ENCODE measurements around the gene PDLIM5.

PDLIM5 gene

GRCh38 chr4:94571715-94572114 is 120.0 kb downstream of the PDLIM5 start:
- TF ChIP-seq FOXM1 (IDR thresholded peaks at IDR 0.05; ENCODE audit: borderline replicate concordance, low read depth) (no peak), TAF1 (IDR thresholded peaks at IDR 0.05; ENCODE audit: low read depth) (no peak), TEAD4 (IDR thresholded peaks at IDR 0.05) (no peak), TCF12 (IDR thresholded peaks at IDR 0.05; ENCODE audit: low read depth) (no peak), RAD21 (IDR thresholded peaks at IDR 0.05; ENCODE audit: low read depth) (no peak), CREB1 (IDR thresholded peaks at IDR 0.05; ENCODE audit: low read depth) (no peak)

- TF ChIP-seq TCF12 (IDR thresholded peaks at IDR 0.05; ENCODE audit: low read depth): no peak
- TF ChIP-seq RAD21 (IDR thresholded peaks at IDR 0.05; ENCODE audit: low read depth): no peak
- TF ChIP-seq EP300 (IDR thresholded peaks at IDR 0.05; ENCODE audit: borderline replicate concordance): no peak
- TF ChIP-seq USF1 (IDR thresholded peaks at IDR 0.05): no peak
- TF ChIP-seq EGR1 (IDR thresholded peaks at IDR 0.05): no peak
- TF ChIP-seq ZBTB7A (IDR thresholded peaks at IDR 0.05; ENCODE audit: low read depth): no peak
- TF ChIP-seq TAF1 (IDR thresholded peaks at IDR 0.05; ENCODE audit: low read depth): no peak
- no peak for TF ChIP-seq YY1 (IDR thresholded peaks at IDR 0.05; ENCODE audit: low read depth)
Measured at GRCh38 chr4:94574050-94574449, 122.3 kb downstream of the PDLIM5 start.

GRCh38 chr4:94574616-94575015 is 122.9 kb downstream of the PDLIM5 start:
- no peak for TF ChIP-seq MAX (IDR thresholded peaks at IDR 0.05)
- no peak for TF ChIP-seq CREB1 (IDR thresholded peaks at IDR 0.05; ENCODE audit: low read depth)
- TF ChIP-seq RAD21 (IDR thresholded peaks at IDR 0.05; ENCODE audit: low read depth): no peak
- TF ChIP-seq EP300 (IDR thresholded peaks at IDR 0.05; ENCODE audit: borderline replicate concordance): no peak
- no peak for TF ChIP-seq FOXM1 (IDR thresholded peaks at IDR 0.05; ENCODE audit: borderline replicate concordance, low read depth)
- TF ChIP-seq REST (IDR thresholded peaks at IDR 0.05; ENCODE audit: low read depth): no peak
- TF ChIP-seq USF1 (IDR thresholded peaks at IDR 0.05): no peak
- TF ChIP-seq TCF12 (IDR thresholded peaks at IDR 0.05; ENCODE audit: low read depth): no peak
- no peak for TF ChIP-seq CEBPB (IDR thresholded peaks at IDR 0.05)
- TF ChIP-seq NFIC (IDR thresholded peaks at IDR 0.05): no peak
- no peak for TF ChIP-seq ZBTB7A (IDR thresholded peaks at IDR 0.05; ENCODE audit: low read depth)
- no peak for TF ChIP-seq YY1 (IDR thresholded peaks at IDR 0.05; ENCODE audit: low read depth)
- TF ChIP-seq TEAD4 (IDR thresholded peaks at IDR 0.05): no peak
- no peak for TF ChIP-seq TAF1 (IDR thresholded peaks at IDR 0.05; ENCODE audit: low read depth)
- TF ChIP-seq EGR1 (IDR thresholded peaks at IDR 0.05): no peak

GRCh38 chr4:94575652-94576051 is 123.9 kb downstream of the PDLIM5 start:
- no peak for TF ChIP-seq USF1 (IDR thresholded peaks at IDR 0.05)
- TF ChIP-seq YY1 (IDR thresholded peaks at IDR 0.05; ENCODE audit: low read depth): no peak
- no peak for TF ChIP-seq EP300 (IDR thresholded peaks at IDR 0.05; ENCODE audit: borderline replicate concordance)
- no peak for TF ChIP-seq CREB1 (IDR thresholded peaks at IDR 0.05; ENCODE audit: low read depth)
- no peak for TF ChIP-seq RAD21 (IDR thresholded peaks at IDR 0.05; ENCODE audit: low read depth)
- no peak for TF ChIP-seq MAX (IDR thresholded peaks at IDR 0.05)
- TF ChIP-seq CEBPB (IDR thresholded peaks at IDR 0.05): no peak

- TF ChIP-seq MAX (IDR thresholded peaks at IDR 0.05) (no peak), TEAD4 (IDR thresholded peaks at IDR 0.05) (no peak), USF1 (IDR thresholded peaks at IDR 0.05) (no peak), EGR1 (IDR thresholded peaks at IDR 0.05) (no peak), CREB1 (IDR thresholded peaks at IDR 0.05; ENCODE audit: low read depth) (no peak), RAD21 (IDR thresholded peaks at IDR 0.05; ENCODE audit: low read depth) (no peak), FOXM1 (IDR thresholded peaks at IDR 0.05; ENCODE audit: borderline replicate concordance, low read depth) (no peak), EP300 (IDR thresholded peaks at IDR 0.05; ENCODE audit: borderline replicate concordance) (no peak), CEBPB (IDR thresholded peaks at IDR 0.05) (no peak), ZBTB7A (IDR thresholded peaks at IDR 0.05; ENCODE audit: low read depth) (no peak), NFIC (IDR thresholded peaks at IDR 0.05) (no peak), TCF12 (IDR thresholded peaks at IDR 0.05; ENCODE audit: low read depth) (no peak), REST (IDR thresholded peaks at IDR 0.05; ENCODE audit: low read depth) (no peak), YY1 (IDR thresholded peaks at IDR 0.05; ENCODE audit: low read depth) (no peak), TAF1 (IDR thresholded peaks at IDR 0.05; ENCODE audit: low read depth) (no peak)
Measured at GRCh38 chr4:94576210-94576609, 124.5 kb downstream of the PDLIM5 start.
